IMR-90 (cell line): ENCODE data around the gene CTNNBIP1.

Source experiments
- BHLHE40 ChIP-seq: fragments of 150-350 bp; IDR thresholded peaks from 2 replicates; pipeline ENCODE4 v1.6.1; 2016; ENCODE audit warnings: mild to moderate bottlenecking, low read depth, low read length
- CTCF ChIP-seq: conservative IDR thresholded peaks from 2 replicates; pipeline ENCODE4 v1.5.1; 2012; ENCODE audit warnings: mild to moderate bottlenecking, low read depth, low read length, improper control_type of control experiment
- NFE2L2 ChIP-seq: fragments of 150-350 bp; IDR thresholded peaks from 2 replicates; pipeline ENCODE4 v1.6.1; 2016; ENCODE audit warnings: low read depth, mild to moderate bottlenecking, low read length
- POLR2A ChIP-seq: IDR thresholded peaks from 2 replicates; pipeline ENCODE4 v1.6.1; 2012; ENCODE audit warnings: mild to moderate bottlenecking, low read depth, low read length
- RCOR1 ChIP-seq: IDR thresholded peaks from 2 replicates; pipeline ENCODE4 v1.6.1; 2012; ENCODE audit warnings: mild to moderate bottlenecking, low read length, improper control_type of control experiment; ENCODE audit not compliant: insufficient replicate concordance
- RFX5 ChIP-seq: IDR thresholded peaks from 2 replicates; pipeline ENCODE4 v1.8.0; 2012; ENCODE audit warnings: low read depth, mild to moderate bottlenecking, low read length, moderate library complexity
- SMC3 ChIP-seq: fragments of 150-350 bp; IDR thresholded peaks from 2 replicates; pipeline ENCODE4 v1.6.1; 2016; ENCODE audit warnings: low read depth, mild to moderate bottlenecking, antibody characterized with exemption, low read length, moderate library complexity

DNA sequence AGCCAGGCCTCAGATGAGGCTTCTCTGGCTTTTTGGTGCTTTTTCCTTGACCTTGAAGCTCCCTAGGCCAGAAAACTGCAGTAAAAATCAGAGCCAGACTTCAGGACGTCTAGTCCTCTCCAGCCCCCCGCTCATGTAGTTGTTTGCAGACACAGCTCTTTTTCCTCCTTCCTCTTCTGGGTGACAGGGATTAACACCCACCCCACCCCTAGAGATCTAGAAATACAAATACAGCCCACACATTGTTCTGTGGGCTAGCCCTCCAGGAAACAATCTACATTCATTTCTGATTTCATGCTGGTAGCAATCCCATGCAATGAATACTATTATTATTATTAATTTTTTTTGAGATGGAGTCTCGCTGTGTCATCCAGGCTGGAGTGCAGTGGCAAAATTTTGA is 76.4 kb downstream of the CTNNBIP1 start:
- TF ChIP-seq BHLHE40, result no peak
- no peak for TF ChIP-seq CTCF
- TF ChIP-seq POLR2A, result no peak
- no peak for TF ChIP-seq SMC3
- TF ChIP-seq RFX5, result no peak
- TF ChIP-seq RCOR1, result no peak
- no peak for TF ChIP-seq NFE2L2
